ENCODE results near the gene PRKAR2B. TPM values are rescaled to one million over a fixed set of nuclear protein-coding genes. Genes with fewer than 3 reads are reported as not detected.

PRKAR2B gene
- total RNA-seq, 1 donor from 2014 or later = 14.6 TPM

DNA sequence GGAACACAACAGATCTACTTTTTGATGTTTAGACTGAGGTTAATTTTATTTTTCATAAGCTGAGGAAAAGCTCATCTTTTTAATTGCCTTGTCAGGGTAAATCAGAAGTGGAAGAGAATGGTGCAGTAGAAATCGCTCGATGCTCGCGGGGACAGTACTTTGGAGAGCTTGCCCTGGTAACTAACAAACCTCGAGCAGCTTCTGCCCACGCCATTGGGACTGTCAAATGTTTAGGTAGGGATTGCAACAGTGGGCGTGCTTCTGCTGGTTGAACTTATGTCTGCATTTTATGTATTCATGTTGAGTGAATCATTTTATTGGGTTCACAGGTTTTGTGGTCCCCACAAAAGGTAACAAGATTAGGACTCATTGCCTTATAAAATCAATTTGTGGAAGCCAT lies 112.6 kb downstream of the PRKAR2B start:
- Mint-ChIP-seq H3K9me3 (ENCODE audit: unreplicated experiment) (peaks cover 3% of the 10 kb centered on the region), H3K4me3 (ENCODE audit: unreplicated experiment) (no peak overlapping the region), H3K27me3 (ENCODE audit: unreplicated experiment) (no peaks in the 10 kb centered on the region), H3K27ac (ENCODE audit: unreplicated experiment) (no peak overlapping the region), H3K4me1 (ENCODE audit: low read depth, unreplicated experiment) (peaks cover 1% of the 10 kb centered on the region), H3K36me3 (ENCODE audit: unreplicated experiment) (no peaks in the 10 kb centered on the region)
- no peak for DNase-seq
- TF ChIP-seq, protein P1, sequence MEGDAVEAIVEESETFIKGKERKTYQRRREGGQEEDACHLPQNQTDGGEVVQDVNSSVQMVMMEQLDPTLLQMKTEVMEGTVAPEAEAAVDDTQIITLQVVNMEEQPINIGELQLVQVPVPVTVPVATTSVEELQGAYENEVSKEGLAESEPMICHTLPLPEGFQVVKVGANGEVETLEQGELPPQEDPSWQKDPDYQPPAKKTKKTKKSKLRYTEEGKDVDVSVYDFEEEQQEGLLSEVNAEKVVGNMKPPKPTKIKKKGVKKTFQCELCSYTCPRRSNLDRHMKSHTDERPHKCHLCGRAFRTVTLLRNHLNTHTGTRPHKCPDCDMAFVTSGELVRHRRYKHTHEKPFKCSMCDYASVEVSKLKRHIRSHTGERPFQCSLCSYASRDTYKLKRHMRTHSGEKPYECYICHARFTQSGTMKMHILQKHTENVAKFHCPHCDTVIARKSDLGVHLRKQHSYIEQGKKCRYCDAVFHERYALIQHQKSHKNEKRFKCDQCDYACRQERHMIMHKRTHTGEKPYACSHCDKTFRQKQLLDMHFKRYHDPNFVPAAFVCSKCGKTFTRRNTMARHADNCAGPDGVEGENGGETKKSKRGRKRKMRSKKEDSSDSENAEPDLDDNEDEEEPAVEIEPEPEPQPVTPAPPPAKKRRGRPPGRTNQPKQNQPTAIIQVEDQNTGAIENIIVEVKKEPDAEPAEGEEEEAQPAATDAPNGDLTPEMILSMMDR (IDR thresholded peaks at IDR 0.05; ENCODE audit: partially characterized antibody, unreplicated experiment) = no peak

GRCh38 chr7:107158028-107158427 lies 113.5 kb downstream of the PRKAR2B start:
- Mint-ChIP-seq H3K27ac (ENCODE audit: unreplicated experiment) (no peak overlapping the region), H3K27me3 (ENCODE audit: unreplicated experiment) (no peaks in the 10 kb centered on the region), H3K4me3 (ENCODE audit: unreplicated experiment) (no peak overlapping the region), H3K9me3 (ENCODE audit: unreplicated experiment) (peaks cover 3% of the 10 kb centered on the region), H3K4me1 (ENCODE audit: low read depth, unreplicated experiment) (peaks cover 1% of the 10 kb centered on the region), H3K36me3 (ENCODE audit: unreplicated experiment) (no peaks in the 10 kb centered on the region)
- TF ChIP-seq, protein P1 (IDR thresholded peaks at IDR 0.05; ENCODE audit: partially characterized antibody, unreplicated experiment) = no peak
- DNase-seq = no peak

GRCh38 chr7:107160389-107160788 lies 115.9 kb downstream of the PRKAR2B start:
- Mint-ChIP-seq H3K36me3 (ENCODE audit: unreplicated experiment) (no peaks in the 10 kb centered on the region), H3K9me3 (ENCODE audit: unreplicated experiment) (peaks cover 3% of the 10 kb centered on the region), H3K27ac (ENCODE audit: unreplicated experiment) (no peak overlapping the region), H3K4me3 (ENCODE audit: unreplicated experiment) (no peak overlapping the region), H3K27me3 (ENCODE audit: unreplicated experiment) (no peaks in the 10 kb centered on the region), H3K4me1 (ENCODE audit: low read depth, unreplicated experiment) (peaks cover 1% of the 10 kb centered on the region)
- TF ChIP-seq, protein P1 (IDR thresholded peaks at IDR 0.05; ENCODE audit: partially characterized antibody, unreplicated experiment) = no peak
- no peak for DNase-seq

DNA sequence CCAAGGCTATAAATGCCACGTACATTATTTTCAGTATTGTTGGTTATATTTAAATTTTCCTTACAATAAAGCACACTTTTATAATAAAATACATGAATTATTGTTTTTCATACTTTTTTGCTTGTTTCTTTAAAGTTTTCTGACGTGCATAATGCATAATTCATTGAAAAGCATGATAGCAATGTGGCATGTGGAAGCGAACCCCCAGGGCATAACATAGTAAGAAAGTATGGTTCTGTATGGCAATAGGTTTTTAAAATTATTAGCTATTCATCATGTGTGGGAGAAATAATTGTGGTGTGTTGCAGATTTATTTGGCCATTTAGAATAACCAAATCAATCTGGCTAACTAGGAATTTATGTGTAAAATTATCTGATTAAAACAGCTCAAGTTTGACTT lies 116.9 kb downstream of the PRKAR2B start:
- H3K4me1 Mint-ChIP-seq (ENCODE audit: low read depth, unreplicated experiment) = peaks cover 1% of the 10 kb centered on the region
- H3K27me3 Mint-ChIP-seq (ENCODE audit: unreplicated experiment) = no peaks in the 10 kb centered on the region

GRCh38 chr7:107162475-107162874 lies 118.0 kb downstream of the PRKAR2B start:
- Mint-ChIP-seq H3K27ac (ENCODE audit: unreplicated experiment) (no peak overlapping the region), H3K9me3 (ENCODE audit: unreplicated experiment) (peaks cover 3% of the 10 kb centered on the region), H3K4me1 (ENCODE audit: low read depth, unreplicated experiment) (peaks cover 4% of the 10 kb centered on the region), H3K4me3 (ENCODE audit: unreplicated experiment) (no peak overlapping the region), H3K36me3 (ENCODE audit: unreplicated experiment) (no peaks in the 10 kb centered on the region), H3K27me3 (ENCODE audit: unreplicated experiment) (no peaks in the 10 kb centered on the region)
- TF ChIP-seq, protein P1 (IDR thresholded peaks at IDR 0.05; ENCODE audit: partially characterized antibody, unreplicated experiment) = no peak
- no peak for DNase-seq

More for the DNA sequence above, 116.9 kb downstream of the PRKAR2B start:
- Mint-ChIP-seq H3K27ac (ENCODE audit: unreplicated experiment) (no peak overlapping the region), H3K4me3 (ENCODE audit: unreplicated experiment) (no peak overlapping the region), H3K9me3 (ENCODE audit: unreplicated experiment) (no peaks in the 10 kb centered on the region), H3K36me3 (ENCODE audit: unreplicated experiment) (no peaks in the 10 kb centered on the region)
- DNase-seq = no peak
- TF ChIP-seq, protein P1 (IDR thresholded peaks at IDR 0.05; ENCODE audit: partially characterized antibody, unreplicated experiment) = no peak
